H9 (cell line): ENCODE data around the gene CNOT4. TPM values are rescaled to one million over a fixed set of nuclear protein-coding genes. Genes with fewer than 3 reads are reported as not detected.

Experiments used
- DNase-seq: peaks from one replicate; pipeline ENCODE4 v3.0.0-alpha.2; 2017
- H2AFZ ChIP-seq: one replicate; pipeline ENCODE4 v1.6.1; 2013; ENCODE audit warnings: mild to moderate bottlenecking, low read length, control low read depth, moderate library complexity
- H2AK5ac ChIP-seq: 2 replicates; pipeline ENCODE4 v1.6.1; 2013; ENCODE audit warnings: low read length, control low read depth, mixed read lengths; ENCODE audit not compliant: insufficient read length
- H2BK120ac ChIP-seq: one replicate; pipeline ENCODE4 v1.6.1; 2013; ENCODE audit warnings: low read depth, mild to moderate bottlenecking, low read length, control low read depth, inconsistent platforms; ENCODE audit not compliant: poor library complexity, severe bottlenecking
- H2BK12ac ChIP-seq: 2 replicates; pipeline ENCODE4 v1.6.1; 2013; ENCODE audit warnings: low read length, control low read depth, mixed read lengths, low read depth; ENCODE audit not compliant: insufficient read length
- H2BK15ac ChIP-seq: 2 replicates; pipeline ENCODE4 v1.6.1; 2013; ENCODE audit warnings: low read depth, low read length, control low read depth
- H2BK20ac ChIP-seq: one replicate; pipeline ENCODE4 v1.6.1; 2013; ENCODE audit warnings: low read depth, mild to moderate bottlenecking, low read length, control low read depth, inconsistent platforms; ENCODE audit not compliant: poor library complexity, severe bottlenecking
- H2BK5ac ChIP-seq: 2 replicates; pipeline ENCODE4 v1.6.1; 2013; ENCODE audit warnings: low read length, control low read depth, mixed read lengths; ENCODE audit not compliant: insufficient read length
- H3K14ac ChIP-seq: 2 replicates; pipeline ENCODE4 v1.6.1; 2013; ENCODE audit warnings: low read length, control low read depth; ENCODE audit not compliant: insufficient read depth
- H3K18ac ChIP-seq: 2 replicates; pipeline ENCODE4 v1.6.1; 2013; ENCODE audit warnings: low read depth, mild to moderate bottlenecking, mixed read lengths, low read length, control low read depth; ENCODE audit not compliant: insufficient read length
- H3K23ac ChIP-seq: 2 replicates; pipeline ENCODE4 v1.6.1; 2013; ENCODE audit warnings: low read length, control low read depth, mixed read lengths, low read depth; ENCODE audit not compliant: insufficient read length
- H3K23me2 ChIP-seq: 2 replicates; pipeline ENCODE4 v1.6.1; 2013; ENCODE audit warnings: low read depth, mild to moderate bottlenecking, mixed read lengths, low read length, control low read depth; ENCODE audit not compliant: insufficient read length, poor library complexity, severe bottlenecking
- H3K27ac ChIP-seq: 2 replicates; pipeline ENCODE4 v1.5.1; 2013; ENCODE audit warnings: low read length, control low read depth, mixed read lengths, low read depth; ENCODE audit not compliant: insufficient read length
- H3K27me3 ChIP-seq: 2 replicates; pipeline ENCODE4 v1.6.1; 2013; ENCODE audit warnings: low read length, control low read depth, inconsistent platforms; ENCODE audit not compliant: insufficient read depth
- H3K4ac ChIP-seq: 2 replicates; pipeline ENCODE4 v1.6.1; 2013; ENCODE audit warnings: low read depth, mild to moderate bottlenecking, control low read depth, inconsistent platforms, low read length, moderate library complexity
- H3K4me1 ChIP-seq: 2 replicates; pipeline ENCODE4 v1.6.1; 2013; ENCODE audit warnings: low read length, control low read depth, inconsistent platforms; ENCODE audit not compliant: insufficient read depth
- H3K4me2 ChIP-seq: 2 replicates; pipeline ENCODE4 v1.6.1; 2013; ENCODE audit warnings: low read length, control low read depth, mixed read lengths; ENCODE audit not compliant: insufficient read length, insufficient read depth
- H3K56ac ChIP-seq: 2 replicates; pipeline ENCODE4 v1.6.1; 2013; ENCODE audit warnings: low read depth, mild to moderate bottlenecking, mixed read lengths, low read length, control low read depth; ENCODE audit not compliant: insufficient read length
- H3K79me1 ChIP-seq: 2 replicates; pipeline ENCODE4 v1.6.1; 2013; ENCODE audit warnings: low read depth, mild to moderate bottlenecking, moderate library complexity, low read length, control low read depth, inconsistent platforms; ENCODE audit not compliant: insufficient read depth, poor library complexity, severe bottlenecking
- H3K79me2 ChIP-seq: 2 replicates; pipeline ENCODE4 v1.6.1; 2013; ENCODE audit warnings: low read length, control low read depth, inconsistent platforms; ENCODE audit not compliant: insufficient read depth
- H3K9ac ChIP-seq: 2 replicates; pipeline ENCODE4 v1.6.1; 2013; ENCODE audit warnings: low read length, control low read depth, mixed read lengths; ENCODE audit not compliant: insufficient read length; ENCODE audit errors: extremely low read depth
- H3K9me3 ChIP-seq: one replicate; pipeline ENCODE4 v1.6.1; 2013; ENCODE audit warnings: low read depth, low read length, inconsistent platforms; ENCODE audit not compliant: control insufficient read depth
- H3T11ph ChIP-seq: one replicate; pipeline ENCODE4 v1.6.1; 2013; ENCODE audit warnings: mild to moderate bottlenecking, low read length, control low read depth, inconsistent platforms
- H4K20me1 ChIP-seq: one replicate; pipeline ENCODE4 v1.6.1; 2013; ENCODE audit not compliant: control insufficient read depth, insufficient read length, insufficient read depth
- H4K5ac ChIP-seq: 2 replicates; pipeline ENCODE4 v1.6.1; 2013; ENCODE audit warnings: low read depth, mild to moderate bottlenecking, mixed read lengths, low read length, control low read depth; ENCODE audit not compliant: insufficient read length
- H4K8ac ChIP-seq: replicated peaks from 2 replicates; pipeline ENCODE4 v1.6.1; 2013; ENCODE audit warnings: low read length, control low read depth, mixed read lengths, low read depth; ENCODE audit not compliant: insufficient read length
- H4K91ac ChIP-seq: 2 replicates; pipeline ENCODE4 v1.6.1; 2013; ENCODE audit warnings: low read depth, mild to moderate bottlenecking, moderate library complexity, mixed read lengths, low read length, control low read depth; ENCODE audit not compliant: insufficient read length
- H3K27ac Mint-ChIP-seq, 3 experiments: 2 replicates in 2 of 3; 3 replicates in 1 of 3; pipeline ENCODE4 v1.8.0; 2020 to 2021; ENCODE audit warnings: mixed read lengths in 3 of 3, mild to moderate bottlenecking in 1 of 3, moderate library complexity in 1 of 3
- H3K27me3 Mint-ChIP-seq: 2 replicates; pipeline ENCODE4 v1.8.0; 2021; ENCODE audit warnings: low read depth, mild to moderate bottlenecking, moderate library complexity, mixed read lengths
- H3K36me3 Mint-ChIP-seq, 3 experiments: 2 replicates in 2 of 3; 3 replicates in 1 of 3; pipeline ENCODE4 v1.8.0; 2020 to 2021; ENCODE audit warnings: low read depth in 3 of 3, mixed read lengths in 3 of 3; ENCODE audit not compliant: insufficient read depth in 1 of 3
- H3K4me1 Mint-ChIP-seq, 2 experiments: 2 replicates each; pipeline ENCODE4 v1.8.0; 2020; ENCODE audit warnings: mixed read lengths in 2 of 2
- H3K4me3 Mint-ChIP-seq, 2 experiments: 2 replicates in 1 of 2; 3 replicates in 1 of 2; pipeline ENCODE4 v1.8.0; 2020 to 2021; ENCODE audit warnings: mild to moderate bottlenecking in 2 of 2, mixed read lengths in 2 of 2, moderate library complexity in 1 of 2
- H3K9me3 Mint-ChIP-seq, 2 experiments: 2 replicates in 1 of 2; 3 replicates in 1 of 2; pipeline ENCODE4 v1.8.0; 2020; ENCODE audit warnings: mild to moderate bottlenecking in 2 of 2, mixed read lengths in 2 of 2, moderate library complexity in 1 of 2
- WGBS: extraction: QIAGEN DNeasy Blood & Tissue Kit; methylation state at CpG from one replicate; pipeline ENCODE4 v1.1.7; 2013; ENCODE audit warnings: missing lambda C conversion rate, low lambda C conversion rate, mixed read lengths; ENCODE audit not compliant: insufficient read length; ENCODE audit errors: extremely low coverage; 5-methylcytosine and 5-hydroxymethylcytosine counted together
- total RNA-seq: library from RNA; stranded (reverse); gene quantifications from 2 replicates; pipeline ENCODE4 v1.2.1, GENCODE V29; 2021
- TF ChIP-seq, protein P1 (sequence below): fragments of 200-600 bp; sonication (generic); conservative IDR thresholded peaks from 3 replicates; pipeline ENCODE4 v1.8.0; 2021; ENCODE audit warnings: antibody characterized with exemption, mild to moderate bottlenecking

The CNOT4 gene
- total RNA-seq, 1 experiment from 2014 or later: 27.4 TPM

- no CpG with 5 or more reads among the region's 1 CpG for WGBS
- H3K56ac ChIP-seq: no peak overlapping the region
Observed at GRCh38 chr7:135493362-135493761, 16.5 kb downstream of the CNOT4 start.

More at GRCh38 chr7:135493362-135493761, 16.5 kb downstream of the CNOT4 start:
- Mint-ChIP-seq H3K27me3 (no peaks in the 10 kb centered on the region), H3K27ac (no peak overlapping the region), H3K36me3 (no peaks in the 10 kb centered on the region), H3K4me3 (no peak overlapping the region), H3K4me1 (peaks cover 0 to 2% of the 10 kb centered on the region in 2 experiments; a peak in 1 of 4 replicates), H3K9me3 (no peaks in the 10 kb centered on the region)
- Histone ChIP-seq H3K18ac (no peak overlapping the region), H2BK15ac (no peak overlapping the region), H4K8ac (no peak overlapping the region), H3K27me3 (no peaks in the 10 kb centered on the region), H3K23ac (no peak overlapping the region), H4K91ac (no peak overlapping the region), H2AFZ (no peak overlapping the region), H2BK12ac (no peak overlapping the region), H2BK20ac (no peak overlapping the region), H3K27ac (no peak overlapping the region), H2BK5ac (no peak overlapping the region), H3K14ac (no peak overlapping the region), H4K20me1 (no peaks in the 10 kb centered on the region), H3K9ac (no peak overlapping the region), H3K4ac (no peak overlapping the region), H2BK120ac (no peak overlapping the region), H4K5ac (no peak overlapping the region), H3K9me3 (no peaks in the 10 kb centered on the region), H3K23me2 (no peaks in the 10 kb centered on the region), H3K4me1 (no peaks in the 10 kb centered on the region), H3K4me2 (no peak overlapping the region), H2AK5ac (no peak overlapping the region), H3T11ph (no peak overlapping the region), H3K79me2 (no peaks in the 10 kb centered on the region; the same call in 1 of the 2 replicates), H3K79me1 (peaks cover 10% of the 10 kb centered on the region)
- TF ChIP-seq, protein P1, sequence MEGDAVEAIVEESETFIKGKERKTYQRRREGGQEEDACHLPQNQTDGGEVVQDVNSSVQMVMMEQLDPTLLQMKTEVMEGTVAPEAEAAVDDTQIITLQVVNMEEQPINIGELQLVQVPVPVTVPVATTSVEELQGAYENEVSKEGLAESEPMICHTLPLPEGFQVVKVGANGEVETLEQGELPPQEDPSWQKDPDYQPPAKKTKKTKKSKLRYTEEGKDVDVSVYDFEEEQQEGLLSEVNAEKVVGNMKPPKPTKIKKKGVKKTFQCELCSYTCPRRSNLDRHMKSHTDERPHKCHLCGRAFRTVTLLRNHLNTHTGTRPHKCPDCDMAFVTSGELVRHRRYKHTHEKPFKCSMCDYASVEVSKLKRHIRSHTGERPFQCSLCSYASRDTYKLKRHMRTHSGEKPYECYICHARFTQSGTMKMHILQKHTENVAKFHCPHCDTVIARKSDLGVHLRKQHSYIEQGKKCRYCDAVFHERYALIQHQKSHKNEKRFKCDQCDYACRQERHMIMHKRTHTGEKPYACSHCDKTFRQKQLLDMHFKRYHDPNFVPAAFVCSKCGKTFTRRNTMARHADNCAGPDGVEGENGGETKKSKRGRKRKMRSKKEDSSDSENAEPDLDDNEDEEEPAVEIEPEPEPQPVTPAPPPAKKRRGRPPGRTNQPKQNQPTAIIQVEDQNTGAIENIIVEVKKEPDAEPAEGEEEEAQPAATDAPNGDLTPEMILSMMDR: no peak
- no peak for DNase-seq
